ENCODE results near the gene IL9R.
A peak's percentile ranks its signal among the peaks of the same experiment; 100 is the strongest.
"Not testable (repeated sequence)": the region's sequence is repeated elsewhere in the genome, so short reads cannot be mapped to it uniquely, and the experiment has no call there.

IL9R gene

GRCh38 chrX:156024949-156025492 is 27.5 kb downstream of the IL9R start:
- DNase-seq (ENCODE audit: low spot score); H3K4me3 ChIP-seq (ENCODE audit: severe bottlenecking); H3K36me3 ChIP-seq (ENCODE audit: low read depth); H3K4me1 ChIP-seq (ENCODE audit: insufficient read depth, poor library complexity, severe bottlenecking); ATAC-seq (ENCODE audit: low read depth); H3K27me3 ChIP-seq (ENCODE audit: insufficient read depth, poor library complexity, severe bottlenecking); H3K27ac ChIP-seq (ENCODE audit: poor library complexity, severe bottlenecking); H3K9me3 ChIP-seq (ENCODE audit: severe bottlenecking): not testable (repeated sequence)

DNA sequence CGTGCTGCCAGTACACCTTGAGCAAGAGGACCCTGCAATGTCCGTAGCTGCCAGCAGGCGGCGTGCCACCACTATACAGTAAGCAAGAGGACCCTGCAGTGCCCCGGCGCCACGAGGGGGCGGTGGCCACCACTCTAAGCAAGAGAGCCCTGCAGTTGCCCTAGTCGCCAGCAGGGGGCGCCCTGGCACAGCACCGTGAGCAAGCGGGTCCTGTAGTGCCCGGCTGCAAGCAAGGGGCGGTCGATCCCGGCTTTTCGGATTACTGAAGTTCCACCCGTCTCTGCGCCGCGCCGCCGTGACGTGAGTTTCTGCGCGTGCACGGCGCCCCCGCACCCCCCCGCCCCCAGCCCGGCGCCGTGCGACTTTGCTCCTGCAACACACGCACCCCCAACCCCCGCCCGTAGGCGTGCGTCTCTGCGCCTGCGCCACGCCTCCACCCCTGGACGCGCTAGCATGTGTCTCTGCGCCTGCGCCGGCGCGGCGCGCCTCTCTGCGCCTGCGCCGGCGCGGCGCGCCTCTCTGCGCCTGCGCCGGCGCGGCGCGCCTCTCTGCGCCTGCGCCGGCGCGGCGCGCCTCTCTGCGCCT is 31.2 kb downstream of the IL9R start:
- not testable (repeated sequence) for ATAC-seq (ENCODE audit: low read depth); H3K36me3 ChIP-seq (ENCODE audit: low read depth); H3K4me1 ChIP-seq (ENCODE audit: insufficient read depth, poor library complexity, severe bottlenecking)

DNA sequence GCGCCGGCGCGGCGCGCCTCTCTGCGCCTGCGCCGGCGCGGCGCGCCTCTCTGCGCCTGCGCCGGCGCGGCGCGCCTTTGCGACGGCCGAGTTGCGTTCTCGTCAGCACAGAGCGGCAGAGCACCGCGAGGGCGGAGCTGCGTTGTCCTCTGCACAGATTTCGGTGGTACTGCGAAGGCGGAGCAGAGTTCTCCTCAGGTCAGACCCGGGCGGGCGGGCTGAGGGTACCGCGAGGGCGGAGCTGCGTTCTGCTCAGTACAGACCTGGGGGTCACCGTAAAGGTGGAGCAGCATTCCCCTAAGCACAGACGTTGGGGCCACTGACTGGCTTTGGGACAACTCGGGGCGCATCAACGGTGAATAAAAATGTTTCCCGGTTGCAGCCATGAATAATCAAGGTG is 31.8 kb downstream of the IL9R start:
- H3K9me3 ChIP-seq (ENCODE audit: severe bottlenecking); ATAC-seq (ENCODE audit: low read depth); H3K36me3 ChIP-seq (ENCODE audit: low read depth); H3K27ac ChIP-seq (ENCODE audit: poor library complexity, severe bottlenecking); H3K4me3 ChIP-seq (ENCODE audit: severe bottlenecking); H3K4me1 ChIP-seq (ENCODE audit: insufficient read depth, poor library complexity, severe bottlenecking); DNase-seq (ENCODE audit: low spot score); H3K27me3 ChIP-seq (ENCODE audit: insufficient read depth, poor library complexity, severe bottlenecking): not testable (repeated sequence)

More for the DNA sequence above, 31.2 kb downstream of the IL9R start:
- DNase-seq (ENCODE audit: low spot score); H3K27ac ChIP-seq (ENCODE audit: poor library complexity, severe bottlenecking); H3K9me3 ChIP-seq (ENCODE audit: severe bottlenecking); H3K27me3 ChIP-seq (ENCODE audit: insufficient read depth, poor library complexity, severe bottlenecking); H3K4me3 ChIP-seq (ENCODE audit: severe bottlenecking): not testable (repeated sequence)

DNA sequence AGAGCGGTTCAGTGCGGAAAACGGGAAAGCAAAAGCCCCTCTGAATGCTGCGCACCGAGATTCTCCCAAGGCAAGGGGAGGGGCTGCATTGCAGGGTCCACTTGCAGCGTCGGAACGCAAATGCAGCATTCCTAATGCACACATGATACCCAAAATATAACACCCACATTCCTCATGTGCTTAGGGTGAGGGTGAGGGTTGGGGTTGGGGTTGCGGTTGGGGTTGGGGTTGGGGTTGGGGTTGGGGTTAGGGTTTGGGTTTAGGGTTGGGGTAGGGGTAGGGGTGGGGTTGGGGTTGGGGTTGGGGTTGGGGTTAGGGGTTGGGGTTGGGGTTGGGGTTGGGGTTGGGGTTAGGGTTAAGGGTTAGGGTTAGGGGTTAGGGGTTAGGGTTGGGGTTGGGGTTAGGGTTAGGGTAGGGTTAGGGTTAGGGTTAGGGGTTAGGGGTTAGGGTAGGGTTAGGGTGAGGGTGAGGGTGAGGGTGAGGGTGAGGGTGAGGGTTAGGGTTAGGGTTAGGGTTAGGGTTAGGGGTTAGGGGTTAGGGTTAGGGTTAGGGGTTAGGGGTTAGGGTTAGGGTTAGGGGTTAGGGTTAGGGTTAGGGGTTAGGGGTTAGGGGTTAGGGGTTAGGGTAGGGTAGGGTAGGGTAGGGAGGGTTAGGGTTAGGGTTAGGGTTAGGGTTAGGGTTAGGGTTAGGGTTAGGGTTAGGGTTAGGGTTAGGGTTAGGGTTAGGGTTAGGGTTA is 32.4 kb downstream of the IL9R start:
- not testable (repeated sequence) for H3K9me3 ChIP-seq (ENCODE audit: severe bottlenecking); H3K4me3 ChIP-seq (ENCODE audit: severe bottlenecking); H3K4me1 ChIP-seq (ENCODE audit: insufficient read depth, poor library complexity, severe bottlenecking); DNase-seq (ENCODE audit: low spot score); H3K27ac ChIP-seq (ENCODE audit: poor library complexity, severe bottlenecking); H3K36me3 ChIP-seq (ENCODE audit: low read depth); H3K27me3 ChIP-seq (ENCODE audit: insufficient read depth, poor library complexity, severe bottlenecking)
- peak; percentile 58; the same call in 2 of the 3 replicates for ATAC-seq (ENCODE audit: low read depth)

GRCh38 chrX:156030474-156030873 is 33.0 kb downstream of the IL9R start:
- not testable (repeated sequence) for H3K27ac ChIP-seq (ENCODE audit: poor library complexity, severe bottlenecking); ATAC-seq (ENCODE audit: low read depth); H3K9me3 ChIP-seq (ENCODE audit: severe bottlenecking); H3K27me3 ChIP-seq (ENCODE audit: insufficient read depth, poor library complexity, severe bottlenecking); H3K36me3 ChIP-seq (ENCODE audit: low read depth); H3K4me3 ChIP-seq (ENCODE audit: severe bottlenecking); DNase-seq (ENCODE audit: low spot score); H3K4me1 ChIP-seq (ENCODE audit: insufficient read depth, poor library complexity, severe bottlenecking)
